HCT116 (cell line): ENCODE measurements around the gene SPCS2. TPM values are rescaled to one million over a fixed set of nuclear protein-coding genes. Genes with fewer than 3 reads are reported as not detected.

Experiments
- ATAC-seq: fragments of 200-7000 bp; cut with Tn5 transposase; 2 replicates; pipeline ENCODE4 v1.9.1; 2020; ENCODE audit warnings: mild to moderate bottlenecking, moderate library complexity
- BruUV-seq: library from RNA; stranded (reverse); fragments of 400-500 nt; replicated peaks from 2 replicates; lab custom pipeline; 2021; lab: Mats Ljungman, UMichigan
- CTCF ChIA-PET: fragments of 300-600 bp; sonication (Branson Sonifier 250); formaldehyde crosslinking; loops from one replicate; lab custom pipeline; 2021; ENCODE audit warnings: antibody characterized with exemption; lab: Charles Lee
- POLR2A ChIA-PET: fragments of 300-600, 350-600 bp; sonication (Branson Sonifier 250); formaldehyde crosslinking; loops from one replicate; lab custom pipeline; 2021; ENCODE audit warnings: antibody characterized with exemption; lab: Charles Lee
- RAD21 ChIA-PET, 2 experiments: fragments of 300-600 bp; sonication (Branson Sonifier 250); formaldehyde crosslinking; loops; one replicate each; lab custom pipeline; 2023; ENCODE audit warnings: low total read pairs in 2 of 2; ENCODE audit not compliant: uncharacterized antibody in 2 of 2, unreplicated experiment in 2 of 2, low non-redundant PET in 1 of 2; lab: Charles Lee
- DNase-seq: peaks from one replicate; pipeline ENCODE4 v3.0.0-alpha.2; 2010; ENCODE audit warnings: low read depth, low spot score
- H2AFZ ChIP-seq: fragments of 200-600 bp; shearing (Covaris generic), sonication (generic); 2 replicates; pipeline ENCODE4 v1.6.1; 2017; ENCODE audit warnings: low read depth, mixed run types, mixed read lengths, antibody characterized with exemption, low read length; ENCODE audit not compliant: poor library complexity, severe bottlenecking
- H3K27ac ChIP-seq: 2 replicates; pipeline ENCODE4 v1.5.1; 2012; ENCODE audit warnings: low read depth, low read length
- H3K27me3 ChIP-seq: fragments of 200-600 bp; sonication (generic); 2 replicates; pipeline ENCODE4 v1.6.1; 2016; ENCODE audit warnings: mixed run types, low read length, mixed read lengths; ENCODE audit not compliant: insufficient read depth
- H3K36me3 ChIP-seq, 2 experiments: fragments of 200-500 bp in 1 of 2; fragments of 200-600 bp in 1 of 2; sonication (Bioruptor generic) in 1 of 2; sonication (generic) in 1 of 2; 2 replicates each; pipeline versions ENCODE4 v1.5.1 to v1.6.1; 2014 to 2016; ENCODE audit warnings: low read length in 2 of 2, inconsistent platforms in 1 of 2, mixed read lengths in 1 of 2, mixed run types in 1 of 2; ENCODE audit not compliant: insufficient read depth in 2 of 2, control insufficient read depth in 1 of 2
- H3K4me1 ChIP-seq, 2 experiments: fragments of 200-600 bp in 1 of 2; sonication (generic) in 1 of 2; 2 replicates each; pipeline versions ENCODE4 v1.5.1 to v1.6.1; 2012 to 2017; ENCODE audit warnings: low read length in 2 of 2, inconsistent platforms in 1 of 2, mild to moderate bottlenecking in 1 of 2, mixed read lengths in 1 of 2, mixed run types in 1 of 2, moderate library complexity in 1 of 2; ENCODE audit not compliant: insufficient read depth in 2 of 2, control insufficient read depth in 1 of 2
- H3K4me2 ChIP-seq: fragments of 200-600 bp; sonication (generic); 2 replicates; pipeline ENCODE4 v1.6.1; 2017; ENCODE audit warnings: mixed run types, low read length, mixed read lengths
- H3K4me3 ChIP-seq, 2 experiments: fragments of 200-600 bp in 1 of 2; sonication (generic) in 1 of 2; replicated peaks in 1 of 2; 2 replicates each; pipeline ENCODE4 v1.5.1; 2011 to 2016; ENCODE audit warnings: low read length in 2 of 2, control low read depth in 1 of 2, low read depth in 1 of 2, mild to moderate bottlenecking in 1 of 2, mixed read lengths in 1 of 2, mixed run types in 1 of 2
- H3K79me2 ChIP-seq: fragments of 200-600 bp; sonication (generic); 2 replicates; pipeline ENCODE4 v1.6.1; 2017; ENCODE audit warnings: mild to moderate bottlenecking, mixed run types, low read length, moderate library complexity, mixed read lengths; ENCODE audit not compliant: insufficient read depth
- H3K9ac ChIP-seq: fragments of 200-600 bp; sonication (generic); 2 replicates; pipeline ENCODE4 v1.6.1; 2016; ENCODE audit warnings: low read length, mixed read lengths
- H3K9me2 ChIP-seq: fragments of 200-600 bp; sonication (generic), shearing (Covaris generic); 2 replicates; pipeline ENCODE4 v1.6.1; 2017; ENCODE audit warnings: mixed run types, mild to moderate bottlenecking, moderate library complexity; ENCODE audit not compliant: insufficient read depth
- H3K9me3 ChIP-seq, 2 experiments: fragments of 200-500 bp in 1 of 2; fragments of 200-600 bp in 1 of 2; sonication (Bioruptor generic) in 1 of 2; sonication (generic) in 1 of 2; 2 replicates each; pipeline ENCODE4 v1.6.1; 2014 to 2017; ENCODE audit warnings: low read length in 2 of 2, mixed read lengths in 2 of 2, inconsistent platforms in 1 of 2, low read depth in 1 of 2, mild to moderate bottlenecking in 1 of 2, mixed run types in 1 of 2, moderate library complexity in 1 of 2; ENCODE audit not compliant: control insufficient read depth in 1 of 2, insufficient read depth in 1 of 2
- H4K20me1 ChIP-seq: fragments of 200-600 bp; sonication (generic), shearing (Covaris generic); 2 replicates; pipeline ENCODE4 v1.6.1; 2017; ENCODE audit warnings: mixed run types, mild to moderate bottlenecking, moderate library complexity; ENCODE audit not compliant: insufficient read depth
- CTCF ChIP-seq, 3 experiments: fragments of 200-600 bp in 1 of 3; sonication (generic) in 1 of 3; IDR thresholded peaks in 2 of 3; conservative IDR thresholded peaks in 1 of 3; 2 replicates each; pipeline ENCODE4 v1.5.1; 2012 to 2017; ENCODE audit warnings: low read depth in 2 of 3, low read length in 2 of 3, antibody characterized with exemption in 1 of 3, borderline replicate concordance in 1 of 3, control low read depth in 1 of 3, mild to moderate bottlenecking in 1 of 3, mixed read lengths in 1 of 3, mixed run types in 1 of 3, moderate library complexity in 1 of 3; ENCODE audit not compliant: insufficient read depth in 1 of 3
- RAD21 ChIP-seq: IDR thresholded peaks from 2 replicates; pipeline ENCODE4 v1.6.1; 2012; ENCODE audit warnings: low read depth, mild to moderate bottlenecking
- YY1 ChIP-seq: IDR thresholded peaks from 2 replicates; pipeline ENCODE4 v1.6.1; 2011; ENCODE audit warnings: low read length, low read depth, moderate library complexity, mild to moderate bottlenecking; ENCODE audit not compliant: insufficient replicate concordance; ENCODE audit errors: extremely low read depth
- ZNF274 ChIP-seq: fragments of 200-500 bp; sonication (Bioruptor generic); IDR thresholded peaks from 2 replicates; pipeline ENCODE4 v1.6.1; 2014; ENCODE audit warnings: mild to moderate bottlenecking, low read depth, low read length, inconsistent platforms
- intact Hi-C: fragments of 100-400 bp; cut with micrococcal nuclease; formaldehyde crosslinking; loops from 2 replicates; pipeline ENCODE4 v1.10.0; 2022
- total RNA-seq: library from RNA; stranded (reverse); gene quantifications from one replicate; pipeline ENCODE4 v1.2.1, GENCODE V29; 2021; ENCODE audit not compliant: unreplicated experiment

Gene SPCS2
- total RNA-seq, 1 experiment from 2014 or later: 133 TPM

- Histone ChIP-seq H4K20me1 (no peaks in the 10 kb centered on the region), H2AFZ (no peak overlapping the region), H3K4me2 (no peak overlapping the region), H3K9me2 (no peaks in the 10 kb centered on the region), H3K9ac (no peak overlapping the region), H3K36me3 (no peaks in the 10 kb centered on the region), H3K27ac (no peak overlapping the region), H3K9me3 (no peaks in the 10 kb centered on the region), H3K79me2 (no peaks in the 10 kb centered on the region), H3K27me3 (no peaks in the 10 kb centered on the region), H3K4me3 (no peak overlapping the region)
- RAD21 ChIA-PET: interaction anchor here (0.6 to 3.5 kb wide), 9 partner anchors 13 to 226 kb away, joined by 3 to 19 read pairs (median 5); no protein-coding TSS in a partner anchor
- POLR2A ChIA-PET: interaction anchor here (1.4 kb wide), 1 partner anchor 226 kb away, joined by 4 read pairs; no protein-coding TSS in a partner anchor
- DNase-seq: peak; percentile 60
- intact Hi-C loops: loop anchor here (1.0 to 2.0 kb wide), 4 partner anchors 118 to 225 kb away; no protein-coding TSS in a partner anchor
- CTCF ChIA-PET: interaction anchor here (0.6 to 5.6 kb wide), 21 partner anchors 9 to 393 kb away, joined by 3 to 79 read pairs (median 5); partner anchors contain the start of gene NEU3
- TF ChIP-seq RAD21 (peak; percentile 95), CTCF (IDR thresholded peaks at IDR 0.05 in 2 of 3, conservative IDR thresholded peaks at IDR 0.05 in 1 of 3; ENCODE audit: borderline replicate concordance in 1 of 3, insufficient read depth in 1 of 3, low read depth in 2 of 3, low read length in 2 of 3) (peak; percentile 95 to 98 (median 98)), ZNF274 (no peak), YY1 (peak; percentile 21)
- TF ChIP-seq, all 23 proteins: peak for 3
- peak; percentile 99 for ATAC-seq
- no TSS peak for BruUV-seq
- H3K4me1 ChIP-seq: no peaks in the 10 kb centered on the region
Observed at GRCh38 chr11:75022759-75023396, 73.8 kb downstream of the SPCS2 start.
